Caco-2 (cell line): ENCODE results near the gene BAHCC1. TPM values are rescaled to one million over a fixed set of nuclear protein-coding genes. Genes with fewer than 3 reads are reported as not detected.
A peak's percentile ranks its signal among the peaks of the same experiment; 100 is the strongest.

Experiments used
- BruUV-seq: library from RNA; stranded (reverse); fragments of 400-500 nt; replicated peaks from 2 replicates; lab custom pipeline; 2021; lab: Mats Ljungman, UMichigan
- CTCF ChIA-PET: fragments of 300-600 bp; sonication (Branson Sonifier 250); formaldehyde crosslinking; loops from one replicate; lab custom pipeline; 2022; ENCODE audit warnings: antibody characterized with exemption; lab: Charles Lee
- POLR2A ChIA-PET: fragments of 300-600 bp; sonication (Branson Sonifier 250); formaldehyde crosslinking; loops from one replicate; lab custom pipeline; 2022; ENCODE audit warnings: antibody characterized with exemption; lab: Charles Lee
- DNase-seq, 2 experiments: peaks; one replicate each; pipeline versions ENCODE4 v3.0.0 to v3.0.0-alpha.2; 2020 to 2022
- H3K27me3 ChIP-seq: replicated peaks from 2 replicates; pipeline ENCODE4 v1.6.0; 2011; ENCODE audit warnings: low read length; ENCODE audit not compliant: control insufficient read depth, insufficient read depth
- H3K36me3 ChIP-seq: 2 replicates; pipeline ENCODE4 v1.5.1; 2011; ENCODE audit warnings: low read length; ENCODE audit not compliant: control insufficient read depth, insufficient read depth
- H3K4me1 ChIP-seq: fragments of 250-450 bp; sonication (Bioruptor Pico); 2 replicates; pipeline ENCODE4 v1.5.1; 2020; ENCODE audit warnings: mild to moderate bottlenecking
- H3K4me3 ChIP-seq: 2 replicates; pipeline ENCODE4 v1.5.1; 2011; ENCODE audit warnings: low read depth, mild to moderate bottlenecking, control low read depth, low read length
- H3K9me3 ChIP-seq: fragments of 250-450 bp; sonication (Bioruptor Pico); 2 replicates; pipeline ENCODE4 v1.5.1; 2020; ENCODE audit warnings: mild to moderate bottlenecking, moderate library complexity
- H3K27ac Mint-ChIP-seq: one replicate; pipeline ENCODE4 v1.8.0; 2022; ENCODE audit warnings: mixed read lengths; ENCODE audit not compliant: unreplicated experiment
- H3K27me3 Mint-ChIP-seq: one replicate; pipeline ENCODE4 v1.8.0; 2022; ENCODE audit warnings: mixed read lengths; ENCODE audit not compliant: insufficient read depth, unreplicated experiment
- H3K36me3 Mint-ChIP-seq: one replicate; pipeline ENCODE4 v1.8.0; 2022; ENCODE audit warnings: mild to moderate bottlenecking, mixed read lengths; ENCODE audit not compliant: insufficient read depth, unreplicated experiment
- H3K4me1 Mint-ChIP-seq: one replicate; pipeline ENCODE4 v1.8.0; 2022; ENCODE audit warnings: low read depth, mixed read lengths; ENCODE audit not compliant: unreplicated experiment
- H3K4me3 Mint-ChIP-seq: one replicate; pipeline ENCODE4 v1.8.0; 2022; ENCODE audit warnings: mild to moderate bottlenecking, moderate library complexity, mixed read lengths; ENCODE audit not compliant: unreplicated experiment
- H3K9me3 Mint-ChIP-seq: one replicate; pipeline ENCODE4 v1.8.0; 2022; ENCODE audit warnings: mixed read lengths; ENCODE audit not compliant: unreplicated experiment
- CTCF ChIP-seq, 2 experiments: fragments of 200-600 bp in 1 of 2; IDR thresholded peaks; 1 replicate in 1 of 2; 2 replicates in 1 of 2; pipeline versions ENCODE4 v1.5.1 to v1.8.0; 2011 to 2022; ENCODE audit warnings: antibody characterized with exemption in 1 of 2, control low read depth in 1 of 2, inconsistent platforms in 1 of 2, low read depth in 1 of 2, low read length in 1 of 2, mild to moderate bottlenecking in 1 of 2, moderate library complexity in 1 of 2; ENCODE audit not compliant: insufficient read depth in 1 of 2, severe bottlenecking in 1 of 2, unreplicated experiment in 1 of 2
- intact Hi-C: fragments of 100-400 bp; cut with micrococcal nuclease; formaldehyde crosslinking; loops from one replicate; pipeline ENCODE4 v1.10.0; 2022; ENCODE audit not compliant: unreplicated experiment
- total RNA-seq: library from RNA; stranded (reverse); gene quantifications from 2 replicates; pipeline ENCODE4 v1.2.3, GENCODE V29; 2022

BAHCC1 gene
- total RNA-seq, 1 experiment from 2014 or later: 10.2 TPM

GRCh38 chr17:81385320-81386111, 9.7 kb upstream of the BAHCC1 start:
- H3K4me3 ChIP-seq: no peak overlapping the region
- H3K27me3 ChIP-seq: no peaks in the 10 kb centered on the region
- TSS peak; percentile 9 for BruUV-seq
- Mint-ChIP-seq H3K4me3 (peak overlapping the region; percentile 63), H3K27me3 (no peaks in the 10 kb centered on the region), H3K36me3 (peaks cover 24% of the 10 kb centered on the region), H3K27ac (peak overlapping the region; percentile 86), H3K4me1 (peaks cover 7% of the 10 kb centered on the region), H3K9me3 (no peaks in the 10 kb centered on the region)
- peaks cover 27% of the 10 kb centered on the region for H3K4me1 ChIP-seq
- no peaks in the 10 kb centered on the region for H3K36me3 ChIP-seq
- CTCF ChIA-PET: interaction anchor here (0.6 to 0.9 kb wide), 4 partner anchors 9 to 110 kb away, joined by 3 to 5 read pairs (median 4); no protein-coding TSS in a partner anchor
- POLR2A ChIA-PET: interaction anchor here (0.6 kb wide), 1 partner anchor 11 kb away, joined by 3 read pairs; no protein-coding TSS in a partner anchor
- intact Hi-C loops: loop anchor here (2.0 kb wide), 1 partner anchor 77 kb away; no protein-coding TSS in a partner anchor
- no peaks in the 10 kb centered on the region for H3K9me3 ChIP-seq
- no peak for DNase-seq
- TF ChIP-seq CTCF (IDR thresholded peaks at IDR 0.05; ENCODE audit: insufficient read depth in 1 of 2, low read depth in 1 of 2, low read length in 1 of 2, severe bottlenecking in 1 of 2, unreplicated experiment in 1 of 2): no peak

- Mint-ChIP-seq H3K27me3 (no peaks in the 10 kb centered on the region), H3K36me3 (peaks cover 31% of the 10 kb centered on the region), H3K4me3 (peak overlapping the region; percentile 63), H3K4me1 (peaks cover 9% of the 10 kb centered on the region), H3K9me3 (no peaks in the 10 kb centered on the region), H3K27ac (peak overlapping the region; percentile 86)
- Histone ChIP-seq H3K4me3 (peak overlapping the region; percentile 39), H3K36me3 (peaks cover under 1% of the 10 kb centered on the region; the same call in 1 of the 2 replicates), H3K9me3 (no peaks in the 10 kb centered on the region), H3K27me3 (no peaks in the 10 kb centered on the region), H3K4me1 (peaks cover 27% of the 10 kb centered on the region)
- POLR2A ChIA-PET: interaction anchor here (0.6 kb wide), 1 partner anchor 1576 kb away, joined by 3 read pairs; no protein-coding TSS in a partner anchor
- no peak for TF ChIP-seq CTCF (IDR thresholded peaks at IDR 0.05; ENCODE audit: insufficient read depth in 1 of 2, low read depth in 1 of 2, low read length in 1 of 2, severe bottlenecking in 1 of 2, unreplicated experiment in 1 of 2)
- DNase-seq: no peak
- intact Hi-C loops: loop anchor here (2.0 kb wide), 1 partner anchor 77 kb away; no protein-coding TSS in a partner anchor
- CTCF ChIA-PET: interaction anchor here (0.8 to 0.9 kb wide), 2 partner anchors 9 to 77 kb away, joined by 3 to 4 read pairs; no protein-coding TSS in a partner anchor
- BruUV-seq: no TSS peak
Observed at GRCh38 chr17:81386141-81386645, 9.1 kb upstream of the BAHCC1 start.

GRCh38 chr17:81386646-81387099, 8.6 kb upstream of the BAHCC1 start:
- no peaks in the 10 kb centered on the region for H3K27me3 ChIP-seq
- H3K4me3 ChIP-seq: peak overlapping the region; percentile 39
- no peaks in the 10 kb centered on the region for H3K9me3 ChIP-seq
- peak overlapping the region; percentile 86 for H3K27ac Mint-ChIP-seq
- ChIA-PET CTCF (no interaction called here), POLR2A (interaction anchor here (0.6 kb wide), 1 partner anchor 1576 kb away, joined by 3 read pairs; no protein-coding TSS in a partner anchor)
- DNase-seq: peak in 1 of 2 experiments; percentile 67
- H3K9me3 Mint-ChIP-seq: no peaks in the 10 kb centered on the region
- H3K4me1 Mint-ChIP-seq: peaks cover 14% of the 10 kb centered on the region
- TF ChIP-seq CTCF (IDR thresholded peaks at IDR 0.05; ENCODE audit: insufficient read depth in 1 of 2, low read depth in 1 of 2, low read length in 1 of 2, severe bottlenecking in 1 of 2, unreplicated experiment in 1 of 2): no peak
- H3K4me1 ChIP-seq: peaks cover 27% of the 10 kb centered on the region
- intact Hi-C loops: loop anchor here (2.0 kb wide), 1 partner anchor 78 kb away; no protein-coding TSS in a partner anchor
- no peaks in the 10 kb centered on the region for H3K27me3 Mint-ChIP-seq
- peak overlapping the region; percentile 63 for H3K4me3 Mint-ChIP-seq
- BruUV-seq: no TSS peak
- peaks cover 34% of the 10 kb centered on the region for H3K36me3 Mint-ChIP-seq
- H3K36me3 ChIP-seq: peaks cover 2% of the 10 kb centered on the region; the same call in 1 of the 2 replicates
